ENCODE measurements around the gene ANKRD60.
A peak's percentile ranks its signal among the peaks of the same experiment; 100 is the strongest.

The ANKRD60 gene

GRCh38 chr20:58267389-58268215 is 39.1 kb upstream of the ANKRD60 start:
- Histone ChIP-seq H3K36me3 (peaks cover 0 to 93% (median 7%) of the 10 kb centered on the region in 11 experiments; a peak in 14 of 22 replicates), H3K4me1 (peaks cover 6 to 12% (median 8%) of the 10 kb centered on the region in 10 experiments; a peak in 17 of 20 replicates), H3K9ac (no peak overlapping the region), H3K4me2 (no peak overlapping the region), H3K27ac (no peak overlapping the region), H4K20me1 (0 out of 22 replicates have a peak, but pooled peaks cover 0 to under 1% (median 0%) of the 10 kb centered on the region in 11 experiments), H3K9me3 (replicated peaks in 1 of 11) (no peaks in the 10 kb centered on the region), H3K4me3 (no peak overlapping the region), H3K27me3 (no peaks in the 10 kb centered on the region)
- no peak for TF ChIP-seq Cebpa-rat (IDR thresholded peaks at IDR 0.05)

GRCh38 chr20:58264271-58264670 is 35.8 kb upstream of the ANKRD60 start:
- TF ChIP-seq Cebpa-rat (IDR thresholded peaks at IDR 0.05): no peak
- Histone ChIP-seq H3K27me3 (no peaks in the 10 kb centered on the region), H3K9ac (no peak overlapping the region), H3K4me3 (no peak overlapping the region), H3K9me3 (replicated peaks in 1 of 11) (no peaks in the 10 kb centered on the region), H4K20me1 (no peaks in the 10 kb centered on the region), H3K36me3 (peaks cover 0 to 90% (median 3%) of the 10 kb centered on the region in 11 experiments; a peak in 12 of 22 replicates), H3K4me2 (no peak overlapping the region), H3K4me1 (peaks cover 6 to 10% (median 7%) of the 10 kb centered on the region in 10 experiments; a peak in 17 of 20 replicates), H3K27ac (no peak overlapping the region)

DNA sequence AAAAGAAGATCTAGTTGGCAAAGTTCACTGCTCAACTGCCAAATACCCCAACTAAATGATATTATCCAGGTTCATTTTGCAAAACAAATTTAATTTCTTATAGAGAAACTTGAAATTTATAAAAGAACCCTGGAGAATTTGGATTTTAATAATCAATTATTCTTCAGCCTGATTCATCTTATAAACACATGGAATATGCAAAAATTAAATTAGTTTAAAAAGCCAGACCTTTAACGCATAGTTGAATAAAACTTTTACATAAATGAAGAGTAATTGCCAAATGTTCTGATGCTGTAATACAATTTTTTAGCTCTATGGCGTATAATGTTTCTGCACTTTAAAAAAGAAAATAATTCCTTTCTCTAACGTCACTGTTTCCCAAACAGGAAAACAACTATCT is 33.2 kb upstream of the ANKRD60 start:
- Histone ChIP-seq H3K4me2 (no peak overlapping the region), H3K4me3 (no peak overlapping the region), H4K20me1 (no peaks in the 10 kb centered on the region), H3K27me3 (no peaks in the 10 kb centered on the region), H3K36me3 (peaks cover 0 to 64% (median 0%) of the 10 kb centered on the region in 11 experiments; a peak in 6 of 22 replicates), H3K9ac (no peak overlapping the region), H3K9me3 (replicated peaks in 1 of 11) (0 out of 22 replicates have a peak, but pooled peaks cover 0 to 4% (median 0%) of the 10 kb centered on the region in 11 experiments), H3K27ac (no peak overlapping the region), H3K4me1 (peaks cover 0 to 5% (median 0%) of the 10 kb centered on the region in 10 experiments; a peak in 5 of 20 replicates)
- TF ChIP-seq Cebpa-rat (IDR thresholded peaks at IDR 0.05): no peak

DNA sequence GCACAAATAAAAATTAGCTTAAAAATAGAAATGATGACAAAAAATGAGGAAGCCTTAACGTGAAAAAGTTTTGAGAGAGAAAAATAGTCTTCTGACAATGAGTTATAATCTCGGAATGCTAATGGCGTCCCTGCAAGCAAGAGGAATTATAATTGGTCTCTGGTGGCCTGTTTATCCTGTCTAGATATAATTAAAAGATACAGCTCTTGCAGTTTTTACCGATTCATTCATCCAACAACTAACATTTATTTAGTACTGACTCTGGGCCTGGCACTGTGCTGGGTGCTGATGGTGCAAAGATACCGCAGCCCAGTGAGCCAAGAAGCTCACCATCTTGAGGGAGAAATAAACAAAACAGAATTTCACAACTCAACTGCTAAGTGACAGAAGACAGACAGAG is 31.6 kb upstream of the ANKRD60 start:
- TF ChIP-seq Cebpa-rat (IDR thresholded peaks at IDR 0.05): no peak
- Histone ChIP-seq H3K4me2 (no peak overlapping the region), H3K4me3 (no peak overlapping the region), H3K4me1 (peaks cover 0 to 9% (median 0%) of the 10 kb centered on the region in 10 experiments; a peak in 5 of 20 replicates), H3K27me3 (no peaks in the 10 kb centered on the region), H3K9ac (no peak overlapping the region), H4K20me1 (no peaks in the 10 kb centered on the region), H3K27ac (no peak overlapping the region), H3K9me3 (replicated peaks in 1 of 11) (0 out of 22 replicates have a peak, but pooled peaks cover 0 to 6% (median 0%) of the 10 kb centered on the region in 11 experiments), H3K36me3 (peaks cover 0 to 48% (median 0%) of the 10 kb centered on the region in 11 experiments; a peak in 4 of 22 replicates)

GRCh38 chr20:58256842-58257241 is 28.4 kb upstream of the ANKRD60 start:
- H3K4me2 ChIP-seq: peak overlapping the region in 3 of 11 experiments; percentile 15 to 36 (median 33); a peak in 4 of 22 replicates
- peaks cover 0 to 21% (median 3%) of the 10 kb centered on the region in 11 experiments; a peak in 9 of 22 replicates for H3K9me3 ChIP-seq (replicated peaks in 1 of 11)
- TF ChIP-seq Cebpa-rat (IDR thresholded peaks at IDR 0.05): no peak
- peaks cover 0 to 20% (median 0%) of the 10 kb centered on the region in 10 experiments; a peak in 5 of 20 replicates for H3K4me1 ChIP-seq
- no peaks in the 10 kb centered on the region for H3K27me3 ChIP-seq
- peaks cover 0 to 20% (median 0%) of the 10 kb centered on the region in 11 experiments; a peak in 4 of 22 replicates for H3K36me3 ChIP-seq
- no peak overlapping the region for H3K4me3 ChIP-seq
- H3K9ac ChIP-seq: no peak overlapping the region
- no peak overlapping the region for H3K27ac ChIP-seq
- no peaks in the 10 kb centered on the region for H4K20me1 ChIP-seq

GRCh38 chr20:58256307-58256706 is 27.9 kb upstream of the ANKRD60 start:
- Histone ChIP-seq H3K9me3 (replicated peaks in 1 of 11) (peaks cover 0 to 21% (median 3%) of the 10 kb centered on the region in 11 experiments; a peak in 9 of 22 replicates), H3K36me3 (peaks cover 0 to 23% (median 0%) of the 10 kb centered on the region in 11 experiments; a peak in 5 of 22 replicates), H3K4me1 (peaks cover 0 to 24% (median 0%) of the 10 kb centered on the region in 10 experiments; a peak in 5 of 20 replicates), H4K20me1 (no peaks in the 10 kb centered on the region), H3K4me3 (no peak overlapping the region), H3K27ac (no peak overlapping the region), H3K9ac (no peak overlapping the region), H3K27me3 (no peaks in the 10 kb centered on the region), H3K4me2 (peak overlapping the region in 2 of 11 experiments; percentile 33 to 36; a peak in 1 of 22 replicates)
- no peak for TF ChIP-seq Cebpa-rat (IDR thresholded peaks at IDR 0.05)

DNA sequence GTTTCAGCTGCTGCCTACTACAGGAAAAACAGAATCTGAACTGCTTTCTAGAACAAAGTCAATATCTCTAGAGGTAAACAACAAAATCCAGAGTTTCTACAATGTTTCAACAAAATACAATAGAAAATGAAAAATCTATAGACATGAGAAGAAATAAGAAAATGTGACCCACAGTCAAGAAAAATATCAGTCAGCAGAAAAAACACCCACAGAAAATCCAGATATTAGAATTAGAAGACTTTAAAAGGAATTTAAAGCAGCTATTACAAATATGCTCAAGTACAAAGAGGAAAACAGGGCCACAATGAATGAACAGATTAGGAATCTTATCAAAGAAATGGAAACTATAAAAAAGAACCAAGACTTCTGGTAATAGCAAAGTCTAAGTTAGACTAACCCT is 26.4 kb upstream of the ANKRD60 start:
- Histone ChIP-seq H3K36me3 (peaks cover 0 to 22% (median 0%) of the 10 kb centered on the region in 11 experiments; a peak in 7 of 22 replicates), H3K27me3 (no peaks in the 10 kb centered on the region), H3K4me2 (no peak overlapping the region), H3K4me1 (peaks cover 0 to 24% (median 0%) of the 10 kb centered on the region in 10 experiments; a peak in 5 of 20 replicates), H3K9me3 (replicated peaks in 1 of 11) (peaks cover 0 to 21% (median 3%) of the 10 kb centered on the region in 11 experiments; a peak in 9 of 22 replicates), H3K4me3 (no peak overlapping the region), H4K20me1 (no peaks in the 10 kb centered on the region), H3K27ac (no peak overlapping the region), H3K9ac (no peak overlapping the region)
- no peak for TF ChIP-seq Cebpa-rat (IDR thresholded peaks at IDR 0.05)

GRCh38 chr20:58251979-58252591 is 23.6 kb upstream of the ANKRD60 start:
- H3K4me3 ChIP-seq: no peak overlapping the region
- no peak for TF ChIP-seq Cebpa-rat (IDR thresholded peaks at IDR 0.05)

More at GRCh38 chr20:58251979-58252591, 23.6 kb upstream of the ANKRD60 start:
- Histone ChIP-seq H3K27me3 (no peaks in the 10 kb centered on the region), H3K36me3 (peaks cover 0 to 39% (median 5%) of the 10 kb centered on the region in 11 experiments; a peak in 11 of 22 replicates), H4K20me1 (no peaks in the 10 kb centered on the region; a peak in 1 of 22 replicates), H3K4me2 (peak overlapping the region in 2 of 11 experiments; percentile 19; a peak in 1 of 22 replicates), H3K27ac (peak overlapping the region in 1 of 11 experiments; percentile 17; a peak in 1 of 22 replicates), H3K9ac (no peak overlapping the region), H3K4me1 (peaks cover 0 to 24% (median 0%) of the 10 kb centered on the region in 10 experiments; a peak in 5 of 20 replicates), H3K9me3 (replicated peaks in 1 of 11) (peaks cover 0 to 21% (median 3%) of the 10 kb centered on the region in 11 experiments; a peak in 9 of 22 replicates)

Measured in BLaER1 treated with 17β-estradiol and CSF1 and Interleukin-3, amounts not matched to agents 10 nM and 100 nM (cell line).